T-helper 9 cell (primary cell): ENCODE results near the gene FMO5.
"Not testable (repeated sequence)": the region's sequence is repeated elsewhere in the genome, so short reads cannot be mapped to it uniquely, and the experiment has no call there.

ENCODE experiments used
- DNase-seq: peaks from one replicate; pipeline ENCODE4 v3.0.0-alpha.2; 2020

The FMO5 gene

DNA sequence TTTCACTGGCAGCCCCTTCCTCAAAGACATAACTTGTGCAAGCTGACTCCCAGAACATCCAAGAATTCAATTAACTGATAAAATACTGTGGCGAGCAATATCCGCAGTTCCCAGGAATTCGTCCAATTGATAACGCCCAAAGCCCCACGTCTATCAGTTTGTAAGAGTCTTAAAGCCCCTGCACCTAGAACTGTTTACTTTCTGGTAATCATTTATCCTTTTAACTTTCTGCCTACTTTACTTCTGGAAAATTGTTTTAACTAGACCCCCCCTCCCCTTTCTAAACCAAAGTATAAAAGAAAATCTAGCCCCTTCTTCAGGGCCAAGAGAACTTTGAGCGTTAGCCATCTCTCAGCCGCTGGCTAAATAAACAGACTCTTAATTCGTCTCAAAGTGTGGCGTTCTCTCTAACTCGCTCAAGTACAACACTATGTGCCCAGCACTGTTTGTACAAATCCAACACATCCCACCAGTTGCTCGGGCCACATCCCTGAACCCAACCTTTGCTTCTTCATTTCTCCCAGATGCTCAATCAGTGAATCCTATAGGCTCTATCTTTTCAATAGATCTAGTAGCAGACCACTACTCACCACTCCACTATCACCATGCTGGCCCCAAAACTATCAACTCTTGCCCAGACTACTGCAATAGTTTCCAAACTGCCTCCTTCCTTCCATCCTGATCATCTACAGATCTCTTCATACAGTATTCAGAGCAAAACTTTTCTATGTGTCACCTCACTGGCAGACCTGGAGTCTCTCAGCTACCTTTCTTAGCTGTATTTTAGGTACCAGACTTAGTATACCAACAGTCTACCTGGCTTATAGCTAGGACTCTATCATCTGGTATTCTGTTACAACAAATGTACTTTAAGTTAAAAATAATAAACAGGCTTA is 14.0 kb upstream of the FMO5 start:
- DNase-seq: no peak

DNA sequence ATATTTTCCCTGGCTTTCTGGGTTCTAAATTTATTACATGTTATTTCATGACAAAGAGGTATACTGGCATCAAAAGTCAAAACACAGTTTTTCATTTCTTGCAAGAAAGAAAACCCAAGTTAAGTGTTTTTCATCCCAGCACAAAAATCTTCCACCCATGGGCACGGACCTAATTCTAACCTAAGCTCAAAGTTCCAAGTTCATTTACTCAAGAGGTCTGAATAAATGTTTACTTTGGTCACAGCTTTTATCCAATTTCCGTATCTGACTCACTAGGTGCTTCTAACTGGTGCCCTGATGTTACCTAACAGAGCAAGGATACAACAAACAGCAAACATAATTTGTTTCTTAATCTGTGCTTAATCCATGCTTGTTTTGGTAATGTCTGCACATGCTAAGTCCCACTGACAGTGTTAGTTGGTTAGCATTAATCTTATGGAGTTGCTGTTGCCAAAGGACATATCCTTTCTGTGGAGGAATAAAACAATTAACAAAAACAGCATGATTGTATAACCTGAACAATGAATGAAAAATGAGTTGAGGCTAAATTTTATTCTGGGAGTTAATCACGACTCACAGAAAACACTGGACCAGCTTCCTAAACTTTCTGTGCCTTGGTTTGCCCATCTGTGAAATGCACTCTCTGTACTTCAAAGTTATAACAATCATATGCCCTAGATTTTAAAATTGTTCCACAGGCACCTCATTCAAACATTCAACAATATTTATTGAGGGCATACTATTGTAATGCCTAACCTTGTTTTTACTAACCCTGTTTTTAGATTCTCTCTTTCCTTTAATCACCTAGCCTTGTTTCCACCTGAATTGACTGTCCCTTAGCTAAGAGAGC is 13.1 kb upstream of the FMO5 start:
- DNase-seq: no peak

DNA sequence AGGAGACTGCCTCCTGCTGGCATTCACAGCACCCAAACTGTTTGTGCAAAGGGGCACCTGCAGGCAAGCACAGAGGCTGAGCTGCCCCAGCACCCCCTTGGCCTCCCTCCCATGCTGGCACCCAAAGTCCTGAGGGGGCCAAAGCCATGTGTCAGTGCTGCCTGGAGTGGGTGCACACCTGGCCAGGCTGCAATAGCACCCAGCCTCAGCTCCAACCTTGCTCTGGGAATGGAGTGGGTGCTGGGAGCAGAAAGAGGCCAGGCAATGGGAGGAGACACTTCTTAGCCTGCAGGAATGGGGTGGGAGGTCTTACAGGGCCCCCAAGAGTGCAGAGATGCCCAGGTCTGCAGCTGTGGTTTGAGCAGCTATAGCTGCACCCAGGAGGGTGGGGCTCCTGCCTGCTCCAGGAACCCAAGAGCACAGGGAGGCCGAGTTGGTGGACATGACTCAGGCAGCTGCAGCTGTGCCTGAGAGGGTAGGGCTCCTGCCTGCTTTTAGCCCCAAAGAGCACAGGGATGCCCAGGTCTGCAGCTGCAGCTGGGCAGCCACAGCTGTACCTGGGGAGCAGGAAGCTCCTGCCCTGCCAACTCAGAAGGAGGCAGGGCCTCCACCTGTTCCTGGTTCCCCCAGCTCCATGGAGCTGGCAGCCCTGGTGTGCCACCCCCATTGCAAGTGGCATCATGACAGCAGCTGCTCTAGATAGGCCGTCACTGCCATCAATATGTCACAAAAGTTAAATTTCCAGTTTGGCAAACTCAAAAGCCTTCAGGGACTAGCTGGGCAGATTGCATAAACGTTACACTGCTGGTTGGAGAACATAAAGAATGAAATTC is 12.0 kb upstream of the FMO5 start:
- no peak for DNase-seq

DNA sequence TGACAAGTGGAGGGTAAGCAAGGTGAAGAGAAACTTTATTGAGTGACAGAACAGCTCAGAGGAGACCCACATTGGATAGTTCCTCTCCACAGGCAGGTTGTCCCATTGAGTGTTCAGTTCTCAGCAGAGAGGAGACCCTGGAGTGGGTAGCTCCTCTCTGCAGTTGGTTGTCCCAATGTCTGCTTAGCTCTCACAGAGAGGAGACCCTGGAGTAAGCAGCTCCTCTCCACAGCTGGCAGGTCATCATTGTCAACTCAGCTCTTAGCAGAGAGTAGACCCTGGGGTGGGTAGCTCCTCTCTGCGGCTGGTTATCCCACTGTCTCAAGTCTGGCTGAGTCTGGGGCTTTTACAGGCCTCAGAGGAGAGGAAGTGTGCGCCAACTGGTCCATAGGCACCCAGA is 11.3 kb upstream of the FMO5 start:
- DNase-seq: no peak

DNA sequence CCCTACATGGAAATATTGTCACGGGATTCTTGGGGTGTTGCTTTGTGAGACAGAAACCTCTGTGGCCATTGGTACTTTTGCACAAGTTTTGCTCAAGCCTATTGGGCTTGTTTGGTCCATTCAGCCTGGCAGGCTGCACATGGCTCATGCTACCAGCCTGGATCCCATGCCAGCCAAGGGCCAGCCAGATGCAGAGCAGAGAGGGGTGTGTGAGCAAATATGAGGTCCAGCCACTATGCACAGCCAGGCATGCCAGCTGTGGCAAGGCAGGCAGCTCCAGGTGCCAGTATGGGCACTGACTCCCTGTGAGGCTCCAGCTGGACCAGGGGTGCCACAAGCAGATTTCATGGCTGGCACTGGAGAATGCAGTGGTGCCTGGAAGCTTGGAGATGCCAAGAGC is 10.7 kb upstream of the FMO5 start:
- DNase-seq: no peak

DNA sequence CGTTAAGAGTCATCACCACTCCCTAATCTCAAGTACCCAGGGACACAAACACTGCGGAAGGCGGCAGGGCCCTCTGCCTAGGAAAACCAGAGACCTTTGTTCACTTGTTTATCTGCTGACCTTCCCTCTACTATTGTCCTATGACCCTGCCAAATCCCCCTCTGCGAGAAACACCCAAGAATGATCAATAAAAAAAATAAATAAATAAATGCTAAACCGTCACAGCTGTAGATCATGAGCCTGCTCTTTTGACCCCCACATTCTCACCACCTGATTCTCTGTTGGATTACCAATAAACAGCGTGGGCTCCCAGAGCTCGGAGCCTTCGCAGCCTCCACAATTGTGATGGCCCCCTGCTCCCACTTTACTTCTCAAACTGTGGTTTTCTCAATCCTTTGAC is 8.8 kb upstream of the FMO5 start:
- not testable (repeated sequence) for DNase-seq

DNA sequence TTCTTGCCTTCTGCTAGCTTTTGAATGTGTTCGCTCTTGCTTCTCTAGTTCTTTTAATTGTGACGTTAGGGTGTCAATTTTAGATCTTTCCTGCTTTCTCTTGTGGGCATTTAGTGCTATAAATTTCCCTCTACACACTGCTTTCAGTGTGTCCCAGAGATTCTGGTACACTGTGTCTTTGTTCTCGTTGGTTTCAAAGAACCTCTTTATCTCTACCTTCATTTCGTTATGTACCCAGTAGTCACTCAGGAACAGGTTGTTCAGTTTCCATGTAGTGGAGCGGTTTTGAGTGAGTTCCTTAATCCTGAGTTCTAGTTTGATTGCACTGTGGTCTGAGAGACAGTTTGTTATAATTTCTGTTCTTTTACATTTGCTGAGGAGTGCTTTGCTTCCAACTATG is 5.9 kb upstream of the FMO5 start:
- not testable (repeated sequence) for DNase-seq

DNA sequence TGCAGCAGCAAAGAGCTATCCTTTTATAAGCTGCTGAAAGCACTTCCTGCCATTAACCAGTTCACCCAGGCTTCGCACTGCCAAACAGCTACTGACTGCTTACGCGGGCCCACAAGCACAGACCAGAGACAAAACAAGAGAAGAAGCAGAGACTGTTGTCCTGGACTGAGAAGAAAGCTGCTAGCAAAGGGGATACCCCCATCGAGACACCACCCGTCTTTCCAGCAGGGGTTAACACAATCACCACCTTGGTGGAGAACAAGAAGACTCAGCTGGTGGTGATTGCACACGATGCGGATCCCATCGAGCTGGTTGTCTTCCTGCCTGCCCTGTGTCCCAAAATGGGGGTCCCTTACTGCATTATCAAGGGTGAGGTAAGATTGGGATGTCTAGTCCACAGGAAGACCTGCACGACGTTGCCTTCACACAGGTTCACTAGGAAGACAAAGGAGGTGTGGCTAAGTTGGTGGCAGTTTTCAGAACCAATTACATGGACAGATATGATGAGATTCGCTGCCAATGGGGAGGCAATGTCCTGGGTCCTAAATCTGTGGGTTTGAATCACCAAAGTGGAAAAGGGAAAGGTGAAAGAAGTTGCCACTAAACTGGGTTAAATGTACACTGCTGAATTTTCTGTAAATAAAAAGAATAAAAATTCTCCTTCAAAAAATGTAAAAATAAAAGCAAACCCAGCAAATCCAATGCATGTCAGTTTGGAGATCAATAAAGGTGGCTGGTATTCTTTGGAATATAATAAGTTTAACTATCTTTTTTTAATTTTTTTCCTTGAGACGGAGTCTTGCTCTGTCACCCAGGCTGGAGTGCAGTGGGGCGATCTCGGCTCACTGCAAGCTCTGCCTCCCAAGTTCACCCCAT is 1.2 kb downstream of the FMO5 start:
- no peak for DNase-seq

DNA sequence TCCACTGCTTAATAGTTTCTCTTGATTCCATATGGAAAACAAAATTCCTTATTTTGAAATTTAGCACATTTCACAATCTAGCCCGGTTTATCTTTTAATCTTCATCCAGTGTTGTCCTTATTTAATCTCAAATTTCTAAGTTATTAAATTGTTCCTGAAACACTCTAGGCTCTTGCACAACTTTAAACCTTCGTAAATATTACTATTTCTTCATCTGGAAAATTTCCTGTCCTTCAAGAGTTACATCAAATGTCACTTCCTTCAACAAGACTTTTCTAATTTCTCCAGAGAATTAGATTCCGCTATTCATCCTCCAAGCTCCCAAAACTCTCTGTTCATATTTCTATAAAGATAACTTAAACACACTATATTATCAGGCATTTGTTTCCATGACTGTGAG is 6.5 kb downstream of the FMO5 start:
- DNase-seq: no peak

DNA sequence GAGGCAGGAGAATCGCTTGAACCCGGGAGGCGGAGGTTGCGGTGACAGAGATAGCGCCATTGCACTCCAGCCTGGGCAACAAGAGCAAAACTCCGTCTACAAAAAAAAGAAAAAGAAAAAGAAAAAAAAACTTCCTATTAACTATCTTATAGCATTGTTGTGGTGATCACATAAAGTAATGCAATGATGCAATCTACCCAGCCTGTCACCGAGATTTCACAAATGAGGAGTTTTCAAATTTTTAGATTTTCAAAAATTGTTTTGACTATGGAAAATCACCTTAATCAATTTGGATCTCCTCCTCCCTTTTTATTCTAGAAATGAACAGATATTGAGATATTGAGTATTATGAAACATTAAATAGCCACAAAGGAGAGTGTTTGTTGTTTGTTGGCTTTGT is 8.0 kb downstream of the FMO5 start:
- no peak for DNase-seq

DNA sequence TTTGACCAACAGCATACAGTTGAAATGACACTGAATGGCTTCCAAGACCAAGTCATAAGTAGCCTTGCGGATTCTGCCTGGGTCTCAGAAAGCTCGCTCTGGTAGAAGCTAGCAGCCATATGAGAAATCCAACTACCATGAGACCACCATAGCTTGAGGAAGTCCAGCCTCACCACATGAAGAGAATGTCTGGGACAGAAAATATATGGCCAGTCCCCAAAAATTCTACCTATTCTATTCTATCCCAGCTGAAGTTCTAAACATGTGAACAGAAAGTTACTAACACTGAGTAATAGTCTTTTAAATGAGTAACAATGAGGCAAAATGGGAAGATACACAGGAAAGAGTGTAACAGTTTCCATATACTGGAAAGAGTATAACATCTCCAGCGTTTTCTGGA is 9.0 kb downstream of the FMO5 start:
- no peak for DNase-seq

DNA sequence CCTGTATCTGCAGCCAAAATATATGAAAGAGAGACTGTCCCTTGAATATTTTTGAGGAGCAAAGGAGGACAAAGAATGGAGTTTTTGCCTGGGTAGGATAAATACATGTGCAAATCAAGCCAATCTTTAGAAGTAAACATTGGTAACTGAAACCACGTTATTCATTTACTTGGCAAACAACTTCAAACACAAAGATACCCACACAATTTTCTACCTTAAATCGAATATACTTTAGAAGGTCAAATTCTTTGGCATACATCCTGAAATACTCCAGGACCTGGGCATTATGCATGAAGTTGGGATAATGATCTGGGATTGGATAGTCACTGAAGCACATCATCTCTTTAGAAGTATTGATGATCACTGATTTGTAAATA is 9.6 kb downstream of the FMO5 start:
- DNase-seq: no peak

DNA sequence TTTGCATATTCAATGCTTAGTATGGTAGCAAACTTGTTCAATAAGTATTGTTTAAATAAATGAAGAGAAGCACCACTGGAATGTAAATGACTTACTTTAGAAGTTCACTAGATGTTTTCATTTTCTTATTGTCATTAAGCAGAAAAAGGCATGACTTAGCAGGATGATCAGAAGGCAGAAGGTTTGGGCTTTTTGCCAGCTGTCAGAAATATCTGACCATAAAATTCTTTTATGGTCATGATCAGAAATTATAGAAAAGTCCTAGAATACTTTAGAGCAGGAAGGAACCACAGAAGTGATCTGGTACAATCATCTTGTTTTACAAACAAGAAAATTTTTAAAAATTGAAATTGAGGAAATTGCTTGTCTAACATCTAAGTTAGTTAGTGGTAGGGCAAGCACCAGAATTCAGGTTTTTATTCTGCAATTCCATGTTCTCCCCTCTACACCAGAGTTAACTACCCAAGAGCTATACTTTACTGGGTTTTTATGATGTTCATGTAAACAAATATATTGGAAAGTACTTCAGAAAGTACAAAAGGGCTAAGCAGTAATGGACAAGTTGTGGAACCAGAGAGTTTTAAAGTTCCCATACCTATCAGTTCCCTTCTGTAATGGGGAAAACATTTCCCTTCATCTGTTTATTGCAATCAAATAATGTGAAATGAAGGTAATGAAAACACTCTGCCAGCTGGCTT is 10.1 kb downstream of the FMO5 start:
- DNase-seq: no peak

DNA sequence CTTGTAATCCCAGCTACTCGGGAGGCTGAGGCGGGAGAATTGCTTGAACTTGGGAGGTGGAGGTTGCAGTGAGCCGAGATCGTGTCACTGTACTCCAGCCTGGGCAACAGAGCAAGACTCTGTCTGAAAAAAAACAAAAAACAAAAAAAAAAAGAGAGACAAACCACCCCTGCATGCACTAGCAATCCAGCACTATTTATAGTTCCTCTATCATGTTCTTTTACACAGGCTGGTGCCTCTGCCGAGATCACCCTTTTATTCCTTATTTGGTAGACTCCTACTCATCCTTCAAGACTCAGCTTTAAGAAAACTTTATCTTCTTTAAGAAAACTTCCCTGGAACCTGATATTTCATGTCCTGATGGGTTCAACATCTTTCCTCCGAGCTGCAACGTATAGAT is 10.8 kb downstream of the FMO5 start:
- no peak for DNase-seq

DNA sequence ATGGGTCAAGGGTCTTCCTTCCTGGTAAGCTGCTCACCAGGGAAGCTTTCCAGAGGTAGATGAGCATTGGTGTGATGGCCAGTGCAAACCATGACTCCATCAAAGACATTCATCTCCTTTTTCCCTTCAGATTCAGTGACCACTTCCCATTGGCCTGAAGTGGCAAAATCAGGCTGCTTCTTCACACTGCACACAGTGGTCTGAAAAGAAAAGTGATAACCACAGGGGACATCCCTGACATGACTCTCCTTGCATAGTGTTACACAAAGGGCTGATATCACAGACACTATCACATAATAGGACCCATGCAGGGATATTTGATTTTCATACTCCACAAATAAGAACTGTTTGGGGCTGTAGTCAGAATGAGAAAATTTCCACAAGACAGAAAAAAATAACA is 11.9 kb downstream of the FMO5 start:
- DNase-seq: no peak

DNA sequence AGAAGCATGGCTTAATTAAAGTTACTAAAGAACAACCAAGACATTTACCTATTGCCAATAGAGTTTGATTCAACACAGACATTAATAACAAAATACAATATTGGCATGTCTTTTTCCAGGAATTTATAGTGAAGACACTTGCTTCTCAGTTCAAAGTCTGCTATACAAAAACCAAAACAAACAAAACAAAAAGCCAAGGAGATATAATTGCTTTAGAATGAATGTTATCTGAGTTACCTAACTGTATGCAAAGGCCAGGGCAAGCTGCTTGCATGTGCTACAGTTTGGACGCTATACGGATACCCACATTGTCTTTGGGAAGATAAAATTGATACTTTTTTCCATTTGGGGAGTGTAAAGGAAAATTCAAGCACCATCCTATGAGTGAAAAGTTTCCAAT is 13.6 kb downstream of the FMO5 start:
- DNase-seq: no peak

DNA sequence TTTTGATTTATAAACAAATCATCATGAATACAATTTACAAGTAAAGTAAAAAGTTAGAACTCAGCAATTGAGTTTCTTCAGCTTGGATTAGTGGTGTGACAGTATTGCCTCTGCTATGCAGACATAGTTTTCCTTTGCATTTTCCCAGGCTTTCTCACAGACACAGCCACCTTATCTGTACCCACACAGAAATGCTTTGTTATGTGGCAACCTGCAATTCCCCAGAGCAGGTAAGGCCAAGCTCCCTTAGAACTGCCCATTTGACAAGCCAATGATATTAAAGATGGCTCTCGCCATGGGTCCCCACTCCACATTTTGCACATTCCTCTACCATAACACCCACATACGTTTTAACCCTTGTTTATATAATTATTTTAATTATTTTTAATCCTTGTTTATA is 14.2 kb downstream of the FMO5 start:
- DNase-seq: no peak

DNA sequence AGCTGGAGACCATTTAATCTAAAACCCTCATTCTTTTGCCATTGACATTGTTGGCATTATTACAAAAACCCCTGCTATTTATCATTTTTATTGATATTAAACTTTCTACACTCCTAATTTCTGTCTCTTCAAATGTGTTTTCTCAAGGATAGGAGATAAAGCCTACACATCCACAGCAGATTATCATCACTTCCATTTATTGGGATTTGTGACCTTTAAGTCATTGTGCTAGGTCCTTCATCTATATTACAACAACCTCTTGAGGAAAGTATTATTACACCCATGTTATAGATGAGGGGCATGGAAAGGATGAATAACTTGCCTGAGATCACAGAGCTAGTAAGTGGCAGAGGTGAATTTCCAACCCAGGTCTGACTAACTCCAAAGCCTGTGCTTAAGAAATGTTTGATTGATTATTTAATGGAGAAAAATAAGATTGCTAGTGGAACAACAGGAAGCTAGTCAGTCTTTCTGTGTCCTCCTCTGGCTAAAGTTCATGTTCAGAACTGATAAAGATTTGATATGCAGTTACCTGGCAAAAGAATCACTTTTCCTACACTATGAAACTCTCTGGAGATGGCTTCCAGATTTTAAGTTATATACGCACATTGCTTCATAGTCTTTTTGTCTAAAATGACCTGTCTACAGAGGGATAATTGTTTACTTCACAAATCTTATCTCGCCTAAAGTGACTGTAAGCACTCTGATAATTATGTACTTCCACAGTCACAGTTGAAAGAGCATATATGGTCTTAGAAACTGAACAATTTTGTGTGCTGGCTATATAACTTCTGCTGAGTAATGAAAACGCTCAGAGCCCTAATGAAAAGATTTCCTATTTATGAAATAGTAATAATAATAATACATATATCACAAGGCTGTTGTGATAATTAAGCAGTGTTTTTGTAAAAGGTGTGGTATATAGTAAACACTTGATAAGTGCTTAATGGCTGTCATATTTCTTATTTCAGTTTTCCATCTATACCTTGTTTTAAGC is 15.0 kb downstream of the FMO5 start:
- no peak for DNase-seq

DNA sequence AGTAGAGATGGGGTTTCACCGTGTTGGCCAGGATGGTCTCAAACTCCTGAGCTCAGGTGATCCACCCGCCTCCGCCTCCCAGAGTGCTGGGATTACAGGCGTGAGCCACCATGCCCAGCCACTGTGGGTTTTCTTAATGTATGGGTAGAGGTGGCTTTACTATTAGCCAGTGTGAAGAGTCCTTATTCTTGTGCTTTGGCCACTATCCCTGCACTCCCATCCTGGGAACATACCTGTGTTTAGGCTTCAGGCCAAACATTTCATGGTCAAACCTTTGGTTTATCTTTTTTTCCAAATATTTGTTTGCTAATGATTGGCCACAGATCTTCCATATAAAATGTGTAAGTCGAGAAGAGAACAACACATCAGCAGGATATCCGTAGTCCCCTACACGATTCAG is 16.5 kb downstream of the FMO5 start:
- no peak for DNase-seq

DNA sequence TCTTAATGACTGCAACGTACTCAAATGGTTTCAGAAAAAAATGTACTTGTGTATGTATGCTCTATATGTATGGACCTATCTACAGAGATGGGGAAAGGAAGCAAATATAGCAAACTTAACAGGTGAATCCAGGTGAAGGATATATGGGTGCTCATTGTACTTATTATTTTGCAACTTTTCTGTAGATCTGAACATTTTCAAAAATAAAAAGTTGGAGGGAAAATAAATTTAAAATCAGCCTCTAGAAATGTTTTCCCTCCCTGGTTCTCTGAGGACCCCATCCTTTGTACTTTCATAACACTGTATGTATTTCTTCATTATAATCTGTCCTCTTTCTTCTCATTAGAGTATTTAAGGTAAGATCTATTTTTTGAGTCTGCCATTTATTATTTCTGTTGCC is 17.9 kb downstream of the FMO5 start:
- DNase-seq: no peak
